ENCODE data around the gene COL23A1.
"Not testable (repeated sequence)": the region's sequence is repeated elsewhere in the genome, so short reads cannot be mapped to it uniquely, and the experiment has no call there.

The COL23A1 gene

DNA sequence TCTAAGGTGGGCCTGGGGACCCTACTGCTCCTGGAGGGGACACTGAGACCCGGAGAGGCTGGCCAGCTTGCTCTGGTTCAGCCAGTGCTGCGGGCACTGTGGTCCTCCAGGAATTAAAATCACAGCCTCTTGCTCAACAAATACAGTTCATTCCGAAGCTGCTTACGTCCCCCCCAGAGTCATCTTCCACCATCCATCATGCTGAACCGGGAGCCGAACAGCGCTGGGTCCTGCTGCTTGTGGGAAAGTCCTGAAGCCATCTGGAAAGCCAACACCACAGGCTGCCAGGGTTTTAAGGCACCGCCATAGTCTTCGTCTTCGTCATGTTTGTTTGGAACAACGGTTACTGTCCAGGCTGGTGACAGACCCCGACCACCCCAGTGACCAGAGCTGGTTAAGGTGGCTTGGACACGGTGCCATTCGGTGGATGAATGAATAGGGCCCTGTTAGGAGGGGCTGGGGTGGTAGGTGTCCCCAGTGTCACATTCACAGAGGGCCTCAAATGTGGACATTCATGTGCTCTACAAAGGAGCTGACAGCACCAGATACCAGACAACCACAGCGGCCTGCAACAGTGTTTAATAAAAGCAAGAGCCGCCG lies 276.0 kb downstream of the COL23A1 start:
- DNase-seq = no peak

DNA sequence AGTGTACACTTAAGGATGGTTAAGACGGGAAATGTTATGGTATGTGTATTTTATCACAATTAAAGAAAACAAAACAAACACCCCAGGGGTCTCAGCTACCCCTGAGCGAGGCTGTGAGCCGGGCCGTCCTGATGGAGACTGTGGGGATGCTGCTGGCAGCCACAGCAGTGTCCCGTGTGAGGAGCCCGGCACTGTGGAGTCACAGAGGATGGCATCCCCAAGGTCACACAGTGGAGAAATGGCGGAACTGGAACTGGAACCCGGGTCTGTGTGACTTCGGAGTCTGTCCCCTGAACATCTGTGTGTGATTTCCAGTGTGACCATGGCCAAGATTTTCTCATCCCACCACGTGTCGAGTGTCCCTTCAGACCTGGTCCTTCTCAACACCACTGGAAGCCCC lies 276.9 kb downstream of the COL23A1 start:
- DNase-seq = no peak

- no peak for DNase-seq
Observed at GRCh38 chr5:178312880-178313282, 277.3 kb downstream of the COL23A1 start.

- no peak for DNase-seq
Observed at GRCh38 chr5:178310130-178310865, 279.9 kb downstream of the COL23A1 start.

DNA sequence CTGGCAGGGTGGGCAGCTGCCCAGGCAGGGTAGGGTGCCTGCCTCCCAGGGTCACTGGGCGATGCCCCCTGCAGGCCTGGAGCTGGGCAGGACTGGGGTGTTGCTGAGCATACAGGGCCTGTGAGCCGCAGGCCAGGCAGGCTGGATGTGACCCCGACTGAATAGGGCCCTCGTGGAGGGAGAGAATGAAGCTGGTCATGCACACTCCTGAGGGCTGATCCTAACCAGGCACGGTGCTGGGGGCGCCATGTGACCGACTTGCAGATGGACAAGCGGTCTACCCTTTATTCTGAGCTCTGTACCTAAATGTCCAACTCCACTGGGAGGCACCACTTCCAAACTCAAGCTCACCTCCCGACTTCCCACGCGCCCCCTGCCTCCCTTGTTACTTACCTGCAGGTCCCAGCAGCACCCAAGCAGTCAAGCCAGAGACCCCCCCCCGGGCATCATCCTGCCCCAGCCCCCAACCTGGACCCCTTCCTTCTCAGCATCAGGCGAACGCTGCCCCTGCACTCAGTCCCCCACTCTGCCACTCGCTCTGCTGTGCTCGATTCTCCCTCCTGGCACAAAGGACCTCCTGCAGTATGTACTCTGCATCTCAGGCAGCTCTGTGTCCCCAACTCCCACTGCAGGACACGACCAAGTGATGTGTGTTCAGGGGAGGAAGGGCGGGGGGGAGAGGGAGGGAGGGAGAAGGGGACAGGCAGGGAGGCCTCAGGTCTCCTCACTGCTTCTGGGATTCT lies 280.8 kb downstream of the COL23A1 start:
- DNase-seq = no peak

GRCh38 chr5:178308541-178309092 lies 281.6 kb downstream of the COL23A1 start:
- DNase-seq = no peak

GRCh38 chr5:178307267-178308045 lies 282.7 kb downstream of the COL23A1 start:
- DNase-seq = no peak

DNA sequence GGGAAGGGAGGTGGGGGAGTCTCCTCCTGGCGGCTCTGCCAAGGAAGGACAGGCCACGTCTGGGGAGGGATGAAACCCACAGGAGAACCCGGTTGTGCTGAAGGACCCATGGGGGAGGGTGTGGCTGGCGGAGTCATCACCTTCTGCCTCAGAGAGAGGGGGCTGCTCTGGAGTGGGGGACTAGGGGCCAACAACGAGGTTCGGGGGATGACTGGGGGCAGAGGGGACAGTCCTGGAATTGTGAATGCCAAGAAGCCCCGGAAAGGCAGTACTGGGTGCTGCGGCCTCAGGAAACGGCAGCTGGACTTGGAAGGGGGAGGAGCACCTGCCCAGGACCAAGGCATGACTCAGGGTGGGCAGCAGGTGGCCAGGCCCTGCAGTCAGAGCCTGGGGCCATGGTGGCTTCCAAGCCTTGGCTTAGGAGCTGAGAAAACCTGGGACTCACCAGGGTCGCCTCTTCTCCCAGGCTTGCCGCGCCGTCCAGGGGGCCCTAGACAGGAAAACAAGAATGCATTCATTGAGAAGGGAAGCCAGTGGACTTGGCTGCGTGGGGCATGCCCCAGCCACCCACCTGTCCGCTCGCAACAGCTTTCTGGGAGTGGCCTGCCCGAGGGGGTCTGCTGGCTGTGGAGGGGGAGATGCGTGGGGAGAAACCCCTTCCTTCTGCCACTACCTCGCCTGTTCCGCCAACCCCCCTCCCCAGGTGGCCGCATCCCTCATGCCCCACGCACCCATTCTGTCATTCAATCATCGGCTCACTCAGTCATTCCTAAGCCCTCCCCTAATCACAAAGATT lies 283.6 kb downstream of the COL23A1 start:
- no peak for DNase-seq

- DNase-seq = no peak
Observed at GRCh38 chr5:178305801-178306200, 284.4 kb downstream of the COL23A1 start.

- no peak for DNase-seq
Observed at GRCh38 chr5:178304761-178305645, 285.2 kb downstream of the COL23A1 start.

- DNase-seq = no peak
Observed at GRCh38 chr5:178304016-178304415, 286.2 kb downstream of the COL23A1 start.

- DNase-seq = not testable (repeated sequence)
Observed at GRCh38 chr5:178302321-178302720, 287.9 kb downstream of the COL23A1 start.

- no peak for DNase-seq
Observed at GRCh38 chr5:178301641-178302040, 288.6 kb downstream of the COL23A1 start.

DNA sequence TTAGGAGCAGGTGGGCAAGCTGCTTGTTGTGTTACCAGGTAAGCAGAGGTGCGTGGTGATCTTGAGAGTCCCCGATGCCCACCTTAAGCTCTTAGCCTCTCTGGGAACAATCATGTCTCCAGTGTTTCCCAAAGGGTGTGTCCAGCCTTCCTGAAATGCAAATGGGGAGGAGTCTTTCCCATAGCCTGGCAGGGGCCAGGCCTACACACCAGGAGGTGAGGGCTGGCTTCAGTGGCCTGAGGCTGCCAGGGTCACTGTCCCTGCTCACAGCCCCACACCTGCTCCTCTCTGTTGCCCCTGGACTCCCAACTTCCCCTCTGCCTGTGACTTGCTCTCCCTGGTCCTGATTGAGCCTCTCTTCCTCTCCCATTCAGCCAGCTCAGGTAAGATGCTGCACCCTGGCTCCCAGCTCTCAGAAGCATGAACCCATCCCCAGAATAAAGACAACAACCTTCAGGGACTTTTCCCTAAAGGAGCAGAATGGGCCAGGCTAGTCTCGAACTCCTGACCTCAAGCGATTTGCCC lies 291.8 kb downstream of the COL23A1 start:
- no peak for DNase-seq

DNA sequence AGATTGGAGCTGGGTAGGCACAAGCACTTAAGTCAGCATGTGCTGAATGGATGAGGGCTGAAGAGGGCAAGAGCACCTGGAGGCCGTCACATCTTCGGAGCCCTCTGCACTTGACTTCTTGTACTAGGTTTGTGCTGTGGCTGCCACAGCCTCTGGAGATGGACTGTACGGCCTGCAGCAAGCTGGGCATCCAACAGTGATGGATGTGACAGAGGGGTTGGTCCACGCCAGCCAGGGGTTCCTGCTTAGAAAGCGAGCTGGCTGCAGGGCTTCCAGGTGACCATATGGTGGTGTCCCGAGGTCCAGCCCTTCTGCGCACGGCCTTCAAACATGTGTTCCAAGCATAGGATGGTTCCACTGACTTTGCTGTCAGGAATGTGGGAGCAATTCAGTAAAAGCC lies 292.4 kb downstream of the COL23A1 start:
- no peak for DNase-seq

- DNase-seq = no peak
Observed at GRCh38 chr5:178296066-178296465, 294.1 kb downstream of the COL23A1 start.

DNA sequence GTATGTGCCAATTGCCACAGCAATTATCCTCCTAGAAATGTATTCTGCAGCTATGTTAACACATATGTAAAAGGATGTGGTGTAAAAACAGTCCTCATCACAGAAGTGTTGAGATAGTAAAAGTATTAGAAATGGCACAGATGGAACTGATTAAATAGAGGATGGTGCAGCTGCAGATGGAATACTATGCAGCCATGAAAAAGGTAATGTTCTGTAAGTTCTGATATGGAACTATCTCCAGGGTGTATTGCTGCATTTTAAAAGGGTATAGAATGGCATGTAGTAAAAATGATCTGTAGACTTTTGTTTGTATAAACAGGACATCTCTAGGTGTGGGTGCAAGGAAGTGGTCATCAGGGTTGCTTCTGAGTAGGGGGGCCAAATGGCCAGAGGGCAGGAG lies 294.6 kb downstream of the COL23A1 start:
- DNase-seq = no peak

DNA sequence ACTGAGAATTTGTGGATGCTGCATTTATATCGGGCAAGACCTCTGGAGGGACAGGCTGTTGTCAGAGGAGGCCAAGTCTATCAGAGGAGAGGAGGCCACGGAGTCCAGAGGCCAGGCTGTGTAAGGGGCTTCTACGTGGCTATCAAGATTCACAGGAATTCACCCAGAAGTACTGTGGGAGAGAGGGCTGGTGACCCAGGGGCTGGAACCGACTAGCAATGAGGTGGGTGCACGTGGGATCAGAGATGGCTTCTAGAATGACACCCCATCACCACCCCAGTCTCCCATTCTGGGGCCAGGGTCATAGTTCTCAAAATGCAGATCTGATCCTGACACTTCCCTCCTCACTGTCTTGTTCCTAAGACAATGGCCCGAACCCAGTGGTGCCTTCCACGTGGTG lies 296.4 kb downstream of the COL23A1 start:
- DNase-seq = no peak

GRCh38 chr5:178293400-178293799 lies 296.8 kb downstream of the COL23A1 start:
- no peak for DNase-seq

DNA sequence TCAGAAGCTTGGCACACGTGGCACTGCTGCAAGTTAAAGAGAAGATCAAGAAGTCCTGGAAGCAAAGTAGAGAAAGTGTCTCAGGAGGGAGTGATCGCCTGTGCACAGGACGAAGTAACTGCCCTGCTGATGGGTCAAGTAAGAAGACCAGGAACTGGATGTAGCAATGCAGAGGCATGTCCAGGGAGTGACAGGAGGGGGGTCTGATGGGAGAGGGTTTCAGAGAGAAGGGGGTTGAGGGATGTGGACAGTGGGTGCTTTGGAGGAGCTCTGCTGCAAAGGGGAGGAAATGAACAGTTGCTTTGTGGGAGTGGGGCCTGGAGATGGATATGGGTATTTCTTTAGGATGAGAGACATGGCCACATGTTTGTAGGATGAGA lies 297.4 kb downstream of the COL23A1 start:
- no peak for DNase-seq

Measured in activated CD4-positive, alpha-beta T cell treated with anti-CD3 and anti-CD28 coated beads, Interleukin-10, Interleukin-2, amounts not matched to agents 100 ng/mL and 50 ng/mL, durations not matched to agents 16 hours and 8 hours (primary cell).